GM19239 (cell line): ENCODE data around the gene CDK17.

Experiments
- DNase-seq: peaks from one replicate; pipeline ENCODE4 v3.0.0; 2011; ENCODE audit warnings: low spot score; ENCODE audit not compliant: insufficient read length
- FAIRE-seq: peaks from 2 replicates; lab custom pipeline; 2011; peaks lifted over from hg19 to GRCh38; lab: Jason Lieb, UNC

CDK17 gene

GRCh38 chr12:96248136-96248931 lies 151.9 kb downstream of the CDK17 start:
- FAIRE-seq = no peak
- no peak for DNase-seq

- DNase-seq (no peak), FAIRE-seq (no peak)
These were observed 152.7 kb downstream of the CDK17 start for GRCh38 chr12:96247563-96247962.

DNA sequence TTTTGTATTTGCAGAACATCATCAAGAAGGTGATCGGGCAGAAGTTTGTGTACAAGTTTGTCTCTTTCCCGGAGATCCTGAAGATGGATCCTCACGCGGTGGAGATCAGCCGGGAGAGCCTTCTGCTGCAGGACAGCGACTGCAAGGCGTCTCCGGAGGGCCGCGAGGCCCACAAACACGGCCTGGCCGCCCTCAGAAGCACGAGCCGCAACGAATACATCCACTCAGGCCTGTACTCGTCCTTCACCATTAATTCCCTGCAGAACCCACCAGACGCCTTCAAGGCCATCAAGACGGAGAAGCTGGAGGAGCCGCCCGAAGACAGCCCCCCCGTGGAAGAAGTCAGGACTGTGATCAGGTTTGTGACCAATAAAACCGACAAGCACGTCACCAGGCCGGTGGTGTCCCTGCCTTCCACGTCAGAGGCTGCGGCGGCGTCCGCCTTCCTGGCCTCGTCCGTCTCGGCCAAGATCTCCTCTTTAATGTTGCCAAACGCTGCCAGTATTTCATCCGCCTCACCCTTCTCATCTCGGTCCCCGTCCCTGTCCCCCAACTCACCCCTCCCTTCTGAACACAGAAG lies 153.2 kb downstream of the CDK17 start:
- no peak for FAIRE-seq
- DNase-seq = no peak

DNA sequence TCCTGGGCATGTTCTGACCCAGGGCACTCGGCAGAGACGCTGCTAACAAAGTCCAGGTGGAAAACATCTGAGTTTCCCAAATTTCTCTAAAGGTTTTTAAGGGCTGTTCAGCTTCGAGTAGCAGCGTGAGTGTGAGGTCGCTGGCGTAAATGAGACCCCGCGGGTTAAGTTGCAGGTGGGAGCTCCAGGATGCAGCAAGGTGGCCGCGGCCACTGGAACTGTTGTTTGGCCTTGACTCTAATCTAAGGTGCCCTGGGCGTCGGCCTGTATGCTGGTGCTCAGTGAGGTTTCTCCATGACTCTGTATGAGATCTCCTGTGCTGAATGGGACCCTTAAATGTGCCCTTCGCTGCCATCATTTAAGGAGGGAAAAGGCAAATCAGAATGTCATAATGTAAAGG lies 155.4 kb downstream of the CDK17 start:
- FAIRE-seq = no peak
- DNase-seq = no peak

- FAIRE-seq (no peak), DNase-seq (no peak)
These were observed 157.6 kb downstream of the CDK17 start for GRCh38 chr12:96242597-96242996.

GRCh38 chr12:96241846-96242256 lies 158.4 kb downstream of the CDK17 start:
- no peak for DNase-seq
- FAIRE-seq = no peak

DNA sequence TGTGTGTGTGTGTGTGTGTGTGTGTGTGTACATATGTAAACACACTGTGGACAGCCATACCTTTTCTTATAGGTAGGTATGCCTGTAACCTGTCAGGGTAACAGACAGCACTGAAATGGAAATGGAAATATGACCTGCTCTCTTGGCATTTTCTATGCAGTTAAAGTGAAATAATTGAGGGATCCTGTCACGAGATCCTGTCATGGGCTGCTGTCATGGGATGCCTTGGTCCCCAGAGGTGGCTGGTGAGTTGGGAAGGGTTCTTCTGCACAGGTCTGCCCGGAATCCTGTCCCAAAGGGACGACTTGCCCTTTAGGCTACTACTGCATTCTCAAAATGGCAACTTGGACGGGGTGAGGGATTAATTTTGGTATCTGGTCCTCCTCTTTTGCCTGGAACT lies 158.8 kb downstream of the CDK17 start:
- FAIRE-seq = no peak

DNA sequence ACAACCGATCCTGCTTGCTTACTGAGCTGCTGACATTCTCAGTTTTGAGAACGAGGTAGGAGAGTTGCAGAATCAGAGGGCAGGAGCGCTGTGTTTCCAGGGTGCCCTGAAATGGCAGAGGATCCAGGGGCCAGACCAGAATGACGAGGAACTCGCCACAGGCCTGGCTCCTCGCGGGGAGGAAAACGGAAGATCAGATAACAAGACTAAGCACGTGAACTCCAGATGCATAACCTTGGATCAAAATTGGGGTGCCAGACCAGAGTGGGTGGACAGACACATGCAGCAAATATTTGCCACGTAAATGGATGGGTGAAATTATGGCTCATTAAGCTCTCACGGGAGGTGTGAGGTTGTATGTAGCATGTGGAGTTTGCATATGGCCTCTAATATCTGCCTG lies 159.6 kb downstream of the CDK17 start:
- FAIRE-seq = no peak
- no peak for DNase-seq

More for the DNA sequence above, 158.8 kb downstream of the CDK17 start:
- no peak for DNase-seq

GRCh38 chr12:96239711-96240635 lies 160.3 kb downstream of the CDK17 start:
- DNase-seq (no peak), FAIRE-seq (no peak)

DNA sequence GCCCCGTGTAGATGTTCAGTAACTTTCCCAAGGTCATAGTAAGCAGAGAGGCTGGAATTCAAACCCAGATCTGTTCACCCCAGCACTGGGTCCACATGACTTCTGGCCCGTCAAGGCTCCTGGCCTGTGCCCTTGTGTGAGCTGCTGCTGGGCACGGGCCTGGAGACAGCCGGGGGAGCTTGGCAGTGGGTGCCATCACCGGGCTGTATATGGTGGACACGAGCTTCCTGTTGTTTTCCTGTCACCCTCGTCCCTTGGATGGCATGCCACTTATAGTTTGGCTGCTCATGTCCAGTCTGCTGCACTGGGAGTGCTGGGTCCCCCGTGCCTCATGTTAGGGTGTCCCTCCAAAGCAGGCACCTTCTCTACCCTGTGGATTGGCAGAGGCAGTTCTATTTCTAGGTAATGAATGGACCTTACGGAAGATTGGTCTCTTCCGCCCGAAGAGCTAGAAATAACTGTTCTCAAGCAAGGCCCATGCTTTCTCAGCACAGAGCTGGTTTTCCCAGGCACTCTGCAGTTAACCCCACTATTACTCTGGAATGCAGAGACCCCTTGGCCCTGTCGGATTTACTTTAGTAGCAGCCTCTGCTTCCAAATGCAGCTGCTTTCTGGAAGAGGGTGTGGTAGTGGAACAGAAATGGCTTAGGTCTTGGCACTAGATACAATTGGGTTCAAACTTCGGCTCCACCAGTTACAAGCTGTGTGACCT lies 161.7 kb downstream of the CDK17 start:
- FAIRE-seq = no peak
- no peak for DNase-seq

- FAIRE-seq (no peak), DNase-seq (no peak)
These were observed 162.7 kb downstream of the CDK17 start for GRCh38 chr12:96237465-96238077.

DNA sequence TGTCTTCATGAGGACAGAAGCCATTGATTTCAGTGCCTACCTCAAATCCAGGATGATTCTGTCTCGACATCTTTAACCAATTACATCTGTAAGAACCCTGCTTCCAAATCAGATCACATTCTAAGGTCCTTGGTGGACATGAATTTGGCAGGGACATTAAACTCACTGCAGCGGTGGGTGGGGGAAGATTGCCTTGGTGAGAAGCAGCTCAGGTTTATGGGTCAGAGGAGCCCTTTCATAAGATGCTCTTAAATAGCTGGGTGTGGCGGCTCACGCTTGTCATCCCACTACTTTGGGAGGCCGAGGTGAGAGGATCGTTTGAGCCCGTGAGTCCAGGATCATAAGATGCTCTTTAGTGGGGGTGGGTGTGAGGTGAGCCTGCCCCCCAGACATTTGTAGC lies 163.2 kb downstream of the CDK17 start:
- no peak for FAIRE-seq
- DNase-seq = no peak

- no peak for DNase-seq
- no peak for FAIRE-seq
These were observed 163.9 kb downstream of the CDK17 start for GRCh38 chr12:96236221-96236822.

DNA sequence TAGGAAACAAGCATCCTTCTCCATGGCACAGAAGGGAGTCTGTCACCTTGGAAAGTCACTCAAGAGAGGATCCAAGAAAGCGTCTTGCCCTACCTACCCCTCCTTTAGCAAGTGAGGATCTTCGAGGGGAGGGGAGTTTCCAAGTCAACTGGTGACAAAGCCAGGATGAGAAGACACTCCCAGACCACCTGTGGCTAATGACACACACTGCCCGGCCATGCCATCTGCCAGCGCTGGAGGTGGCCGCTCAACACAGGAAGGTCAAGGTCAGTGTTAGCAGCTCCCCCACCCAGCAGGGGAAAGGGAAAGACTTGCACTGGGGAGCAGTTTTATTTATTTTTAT lies 164.8 kb downstream of the CDK17 start:
- no peak for FAIRE-seq

GRCh38 chr12:96234591-96235483 lies 165.4 kb downstream of the CDK17 start:
- DNase-seq = no peak
- FAIRE-seq = no peak

More for the DNA sequence above, 164.8 kb downstream of the CDK17 start:
- DNase-seq = no peak

- no peak for DNase-seq
- no peak for FAIRE-seq
These were observed 166.2 kb downstream of the CDK17 start for GRCh38 chr12:96233939-96234461.

DNA sequence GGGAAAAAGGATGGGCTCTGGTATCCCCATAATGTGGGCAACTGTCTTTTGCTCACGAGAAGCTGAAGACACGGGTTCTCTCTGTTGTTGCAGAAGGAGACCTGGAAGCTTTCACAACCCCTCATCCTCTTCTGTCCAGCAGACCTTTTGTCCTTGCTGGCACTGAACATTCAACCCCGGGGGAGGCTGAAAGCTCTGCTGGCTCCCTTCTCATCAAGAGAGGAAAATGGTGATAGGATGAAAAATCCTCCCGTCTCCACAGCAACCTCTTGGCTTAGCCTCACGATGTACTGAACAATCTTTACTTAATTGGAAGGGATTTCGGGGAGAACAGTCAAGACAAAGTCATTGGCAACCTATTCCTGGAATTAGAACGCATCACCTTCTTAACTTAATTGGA lies 167.1 kb downstream of the CDK17 start:
- DNase-seq = no peak
- no peak for FAIRE-seq

- no peak for FAIRE-seq
These were observed 169.6 kb downstream of the CDK17 start for GRCh38 chr12:96230646-96231045.

More at GRCh38 chr12:96230646-96231045, 169.6 kb downstream of the CDK17 start:
- DNase-seq = no peak
